GM23338 (cell line): ENCODE results near the gene GM2A. TPM values are rescaled to one million over a fixed set of nuclear protein-coding genes. Genes with fewer than 3 reads are reported as not detected.

Source experiments
- ATAC-seq: fragments of 200-7000 bp; cut with Tn5 transposase; 3 replicates; pipeline ENCODE4 v1.9.1; 2020
- DNase-seq: peaks from one replicate; pipeline ENCODE4 v3.0.0-alpha.2; 2015; ENCODE audit warnings: low spot score
- H2AFZ ChIP-seq: fragments of 200-600 bp; sonication (generic); 2 replicates; pipeline ENCODE4 v1.8.0; 2016; ENCODE audit warnings: antibody characterized with exemption, mild to moderate bottlenecking, moderate library complexity
- H3F3A ChIP-seq: fragments of 200-600 bp; sonication (generic); replicated peaks from 2 replicates; pipeline ENCODE4 v1.8.0; 2017; ENCODE audit warnings: antibody characterized with exemption, mixed run types, low read depth
- H3K27ac ChIP-seq: fragments of 200-600 bp; sonication (generic); 2 replicates; pipeline ENCODE4 v1.6.1; 2016; ENCODE audit warnings: low read depth
- H3K27me3 ChIP-seq: fragments of 200-600 bp; sonication (generic); 2 replicates; pipeline ENCODE4 v1.8.0; 2016; ENCODE audit warnings: mild to moderate bottlenecking, mixed run types, moderate library complexity; ENCODE audit not compliant: insufficient read depth
- H3K36me3 ChIP-seq: fragments of 200-600 bp; sonication (generic); 2 replicates; pipeline ENCODE4 v1.8.0; 2016; ENCODE audit warnings: mild to moderate bottlenecking; ENCODE audit not compliant: insufficient read depth
- H3K4me1 ChIP-seq: fragments of 200-600 bp; sonication (generic); 2 replicates; pipeline ENCODE4 v1.8.0; 2016; ENCODE audit warnings: mild to moderate bottlenecking, moderate library complexity; ENCODE audit not compliant: insufficient read depth
- H3K4me2 ChIP-seq: fragments of 200-600 bp; sonication (generic); 2 replicates; pipeline ENCODE4 v1.7.1; 2017; ENCODE audit warnings: mixed run types
- H3K4me3 ChIP-seq: fragments of 200-600 bp; sonication (generic); 2 replicates; pipeline ENCODE4 v1.6.1; 2016; ENCODE audit warnings: mixed run types
- H3K79me2 ChIP-seq: fragments of 200-600 bp; sonication (generic); replicated peaks from 2 replicates; pipeline ENCODE4 v1.8.0; 2017; ENCODE audit warnings: mild to moderate bottlenecking; ENCODE audit not compliant: insufficient read depth
- H3K9me2 ChIP-seq: fragments of 200-600 bp; sonication (generic); 2 replicates; pipeline ENCODE4 v1.8.0; 2017; ENCODE audit not compliant: insufficient read depth
- H4K20me1 ChIP-seq: fragments of 200-600 bp; sonication (generic); replicated peaks from 2 replicates; pipeline ENCODE4 v1.8.0; 2017; ENCODE audit warnings: mild to moderate bottlenecking; ENCODE audit not compliant: insufficient read depth
- H3K27ac Mint-ChIP-seq: 2 replicates; pipeline ENCODE4 v1.8.0; 2020; ENCODE audit warnings: inconsistent platforms, mild to moderate bottlenecking, moderate library complexity, mixed read lengths
- H3K27me3 Mint-ChIP-seq: 3 replicates; pipeline ENCODE4 v1.8.0; 2022; ENCODE audit warnings: low read depth, mild to moderate bottlenecking, moderate library complexity, mixed read lengths, inconsistent platforms; ENCODE audit not compliant: insufficient read depth, poor library complexity
- H3K36me3 Mint-ChIP-seq: 3 replicates; pipeline ENCODE4 v1.8.0; 2021; ENCODE audit warnings: low read depth, mild to moderate bottlenecking, inconsistent platforms, moderate library complexity, mixed read lengths
- H3K4me1 Mint-ChIP-seq: 3 replicates; pipeline ENCODE4 v1.8.0; 2020; ENCODE audit warnings: mild to moderate bottlenecking, inconsistent platforms, mixed read lengths
- H3K4me3 Mint-ChIP-seq: 3 replicates; pipeline ENCODE4 v1.8.0; 2021; ENCODE audit warnings: moderate library complexity, mild to moderate bottlenecking, inconsistent platforms, mixed read lengths
- H3K9me3 Mint-ChIP-seq: 3 replicates; pipeline ENCODE4 v1.8.0; 2020; ENCODE audit warnings: moderate library complexity, mild to moderate bottlenecking, inconsistent platforms, mixed read lengths
- CREB1 ChIP-seq: fragments of 250-450 bp; sonication (Bioruptor Pico); IDR thresholded peaks from 2 replicates; pipeline ENCODE4 v1.5.0; 2020; ENCODE audit warnings: low read depth, mild to moderate bottlenecking, moderate library complexity
- EZH2 ChIP-seq: fragments of 200-600 bp; sonication (generic); IDR thresholded peaks from one replicate; pipeline ENCODE4 v1.8.0; 2017; ENCODE audit warnings: antibody characterized with exemption, mild to moderate bottlenecking, low read depth; ENCODE audit not compliant: unreplicated experiment
- EZH2phosphoT487 ChIP-seq: fragments of 200-600 bp; sonication (generic); IDR thresholded peaks from one replicate; pipeline ENCODE4 v1.8.1; 2018; ENCODE audit warnings: antibody characterized with exemption; ENCODE audit not compliant: unreplicated experiment
- JUNB ChIP-seq: IDR thresholded peaks from one replicate; pipeline ENCODE4 v1.6.1; 2016; ENCODE audit warnings: antibody characterized with exemption; ENCODE audit not compliant: unreplicated experiment
- NANOG ChIP-seq: IDR thresholded peaks from 2 replicates; pipeline ENCODE4 v1.6.1; 2016; ENCODE audit warnings: antibody characterized with exemption, borderline replicate concordance
- POLR2AphosphoS5 ChIP-seq: IDR thresholded peaks from 2 replicates; pipeline ENCODE4 v1.6.1; 2016; ENCODE audit warnings: antibody characterized with exemption, low read depth
- STAT1 ChIP-seq: IDR thresholded peaks from one replicate; pipeline ENCODE4 v1.6.1; 2016; ENCODE audit warnings: antibody characterized with exemption; ENCODE audit not compliant: unreplicated experiment
- ZNF114 ChIP-seq: fragments of 250-450 bp; sonication (Bioruptor Pico); IDR thresholded peaks from 2 replicates; pipeline ENCODE4 v1.5.0; 2020; ENCODE audit warnings: mild to moderate bottlenecking, moderate library complexity
- ZNF331 ChIP-seq: fragments of 250-450 bp; sonication (Bioruptor Pico); IDR thresholded peaks from 2 replicates; pipeline ENCODE4 v1.5.0; 2020; ENCODE audit warnings: low read depth, mild to moderate bottlenecking, moderate library complexity
- polyA plus RNA-seq: library from polyadenylated mRNA; unstranded; fragments of >200 nt; fragmentation: Nextera tagmentation; extraction: Ambion mirVana; gene quantifications from 2 replicates; pipeline ENCODE4 v1.2.1, GENCODE V29; 2016
- total RNA-seq: library from RNA; depleted of rRNA; stranded (reverse); fragments of >200 nt; shearing (Covaris generic); gene quantifications from 2 replicates; pipeline ENCODE4 v1.2.3, GENCODE V29; 2014
- TF ChIP-seq, protein P1 (sequence below), 2 experiments: fragments of 200-600 bp in 1 of 2; sonication (generic) in 1 of 2; conservative IDR thresholded peaks; 2 replicates each; pipeline versions ENCODE4 v1.5.1 to v1.6.1; 2016 to 2017; ENCODE audit warnings: antibody characterized with exemption in 2 of 2, low read depth in 2 of 2, mild to moderate bottlenecking in 2 of 2, moderate library complexity in 1 of 2
- TF ChIP-seq, protein P2 (sequence below): fragments of 250-450 bp; sonication (Bioruptor Pico); IDR thresholded peaks from 2 replicates; pipeline ENCODE4 v1.5.0; 2020; ENCODE audit warnings: mild to moderate bottlenecking, moderate library complexity
- TF ChIP-seq, protein P3 (sequence below): IDR thresholded peaks from one replicate; pipeline ENCODE4 v1.6.1; 2018; ENCODE audit warnings: antibody characterized with exemption; ENCODE audit not compliant: unreplicated experiment
- TF ChIP-seq, protein P4 (sequence below): IDR thresholded peaks from 2 replicates; pipeline ENCODE4 v1.6.1; 2016; ENCODE audit warnings: antibody characterized with exemption

GM2A gene
- total and polyA plus RNA-seq, 2 experiments from 2014 or later = 9.8 to 27.8 TPM

DNA sequence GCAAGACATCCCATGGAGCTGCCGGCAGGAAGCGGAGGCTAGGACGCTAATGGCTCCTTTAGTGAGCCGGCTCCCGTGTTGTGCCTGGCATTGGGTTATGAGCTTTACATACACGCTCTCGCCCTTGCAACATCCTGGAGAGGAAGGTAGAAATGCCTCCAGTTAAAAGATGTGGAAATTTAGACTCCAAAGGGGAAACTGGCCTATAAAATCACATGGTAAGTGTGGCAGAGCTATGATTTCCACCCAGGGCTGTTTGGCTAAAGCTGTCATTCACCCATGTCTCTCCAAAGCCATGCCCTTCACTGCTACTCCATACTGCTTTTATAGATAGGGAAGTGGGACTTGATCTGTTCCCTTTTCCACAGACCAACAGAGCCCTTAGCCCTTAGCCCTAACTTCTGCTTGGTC is 5.2 kb downstream of the GM2A start:
- TF ChIP-seq POLR2AphosphoS5 = no peak
- TF ChIP-seq EZH2 = no peak
- TF ChIP-seq CREB1 = no peak
- TF ChIP-seq NANOG = no peak
- TF ChIP-seq, protein P1, sequence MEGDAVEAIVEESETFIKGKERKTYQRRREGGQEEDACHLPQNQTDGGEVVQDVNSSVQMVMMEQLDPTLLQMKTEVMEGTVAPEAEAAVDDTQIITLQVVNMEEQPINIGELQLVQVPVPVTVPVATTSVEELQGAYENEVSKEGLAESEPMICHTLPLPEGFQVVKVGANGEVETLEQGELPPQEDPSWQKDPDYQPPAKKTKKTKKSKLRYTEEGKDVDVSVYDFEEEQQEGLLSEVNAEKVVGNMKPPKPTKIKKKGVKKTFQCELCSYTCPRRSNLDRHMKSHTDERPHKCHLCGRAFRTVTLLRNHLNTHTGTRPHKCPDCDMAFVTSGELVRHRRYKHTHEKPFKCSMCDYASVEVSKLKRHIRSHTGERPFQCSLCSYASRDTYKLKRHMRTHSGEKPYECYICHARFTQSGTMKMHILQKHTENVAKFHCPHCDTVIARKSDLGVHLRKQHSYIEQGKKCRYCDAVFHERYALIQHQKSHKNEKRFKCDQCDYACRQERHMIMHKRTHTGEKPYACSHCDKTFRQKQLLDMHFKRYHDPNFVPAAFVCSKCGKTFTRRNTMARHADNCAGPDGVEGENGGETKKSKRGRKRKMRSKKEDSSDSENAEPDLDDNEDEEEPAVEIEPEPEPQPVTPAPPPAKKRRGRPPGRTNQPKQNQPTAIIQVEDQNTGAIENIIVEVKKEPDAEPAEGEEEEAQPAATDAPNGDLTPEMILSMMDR (conservative IDR thresholded peaks at IDR 0.05; ENCODE audit: low read depth in 2 of 2) = no peak
- TF ChIP-seq, protein P2, sequence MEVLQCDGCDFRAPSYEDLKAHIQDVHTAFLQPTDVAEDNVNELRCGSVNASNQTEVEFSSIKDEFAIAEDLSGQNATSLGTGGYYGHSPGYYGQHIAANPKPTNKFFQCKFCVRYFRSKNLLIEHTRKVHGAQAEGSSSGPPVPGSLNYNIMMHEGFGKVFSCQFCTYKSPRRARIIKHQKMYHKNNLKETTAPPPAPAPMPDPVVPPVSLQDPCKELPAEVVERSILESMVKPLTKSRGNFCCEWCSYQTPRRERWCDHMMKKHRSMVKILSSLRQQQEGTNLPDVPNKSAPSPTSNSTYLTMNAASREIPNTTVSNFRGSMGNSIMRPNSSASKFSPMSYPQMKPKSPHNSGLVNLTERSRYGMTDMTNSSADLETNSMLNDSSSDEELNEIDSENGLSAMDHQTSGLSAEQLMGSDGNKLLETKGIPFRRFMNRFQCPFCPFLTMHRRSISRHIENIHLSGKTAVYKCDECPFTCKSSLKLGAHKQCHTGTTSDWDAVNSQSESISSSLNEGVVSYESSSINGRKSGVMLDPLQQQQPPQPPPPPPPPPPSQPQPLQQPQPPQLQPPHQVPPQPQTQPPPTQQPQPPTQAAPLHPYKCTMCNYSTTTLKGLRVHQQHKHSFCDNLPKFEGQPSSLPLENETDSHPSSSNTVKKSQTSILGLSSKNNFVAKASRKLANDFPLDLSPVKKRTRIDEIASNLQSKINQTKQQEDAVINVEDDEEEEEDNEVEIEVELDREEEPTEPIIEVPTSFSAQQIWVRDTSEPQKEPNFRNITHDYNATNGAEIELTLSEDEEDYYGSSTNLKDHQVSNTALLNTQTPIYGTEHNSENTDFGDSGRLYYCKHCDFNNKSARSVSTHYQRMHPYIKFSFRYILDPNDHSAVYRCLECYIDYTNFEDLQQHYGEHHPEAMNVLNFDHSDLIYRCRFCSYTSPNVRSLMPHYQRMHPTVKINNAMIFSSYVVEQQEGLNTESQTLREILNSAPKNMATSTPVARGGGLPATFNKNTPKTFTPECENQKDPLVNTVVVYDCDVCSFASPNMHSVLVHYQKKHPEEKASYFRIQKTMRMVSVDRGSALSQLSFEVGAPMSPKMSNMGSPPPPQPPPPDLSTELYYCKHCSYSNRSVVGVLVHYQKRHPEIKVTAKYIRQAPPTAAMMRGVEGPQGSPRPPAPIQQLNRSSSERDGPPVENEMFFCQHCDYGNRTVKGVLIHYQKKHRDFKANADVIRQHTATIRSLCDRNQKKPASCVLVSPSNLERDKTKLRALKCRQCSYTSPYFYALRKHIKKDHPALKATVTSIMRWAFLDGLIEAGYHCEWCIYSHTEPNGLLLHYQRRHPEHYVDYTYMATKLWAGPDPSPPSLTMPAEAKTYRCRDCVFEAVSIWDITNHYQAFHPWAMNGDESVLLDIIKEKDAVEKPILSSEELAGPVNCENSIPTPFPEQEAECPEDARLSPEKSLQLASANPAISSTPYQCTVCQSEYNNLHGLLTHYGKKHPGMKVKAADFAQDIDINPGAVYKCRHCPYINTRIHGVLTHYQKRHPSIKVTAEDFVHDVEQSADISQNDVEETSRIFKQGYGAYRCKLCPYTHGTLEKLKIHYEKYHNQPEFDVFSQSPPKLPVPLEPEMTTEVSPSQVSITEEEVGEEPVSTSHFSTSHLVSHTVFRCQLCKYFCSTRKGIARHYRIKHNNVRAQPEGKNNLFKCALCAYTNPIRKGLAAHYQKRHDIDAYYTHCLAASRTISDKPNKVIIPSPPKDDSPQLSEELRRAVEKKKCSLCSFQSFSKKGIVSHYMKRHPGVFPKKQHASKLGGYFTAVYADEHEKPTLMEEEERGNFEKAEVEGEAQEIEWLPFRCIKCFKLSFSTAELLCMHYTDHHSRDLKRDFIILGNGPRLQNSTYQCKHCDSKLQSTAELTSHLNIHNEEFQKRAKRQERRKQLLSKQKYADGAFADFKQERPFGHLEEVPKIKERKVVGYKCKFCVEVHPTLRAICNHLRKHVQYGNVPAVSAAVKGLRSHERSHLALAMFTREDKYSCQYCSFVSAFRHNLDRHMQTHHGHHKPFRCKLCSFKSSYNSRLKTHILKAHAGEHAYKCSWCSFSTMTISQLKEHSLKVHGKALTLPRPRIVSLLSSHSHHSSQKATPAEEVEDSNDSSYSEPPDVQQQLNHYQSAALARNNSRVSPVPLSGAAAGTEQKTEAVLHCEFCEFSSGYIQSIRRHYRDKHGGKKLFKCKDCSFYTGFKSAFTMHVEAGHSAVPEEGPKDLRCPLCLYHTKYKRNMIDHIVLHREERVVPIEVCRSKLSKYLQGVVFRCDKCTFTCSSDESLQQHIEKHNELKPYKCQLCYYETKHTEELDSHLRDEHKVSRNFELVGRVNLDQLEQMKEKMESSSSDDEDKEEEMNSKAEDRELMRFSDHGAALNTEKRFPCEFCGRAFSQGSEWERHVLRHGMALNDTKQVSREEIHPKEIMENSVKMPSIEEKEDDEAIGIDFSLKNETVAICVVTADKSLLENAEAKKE (CRISPR knock-in tag) = no peak
- no peak for TF ChIP-seq ZNF331 (CRISPR knock-in tag)
- TF ChIP-seq JUNB = no peak
- TF ChIP-seq, protein P3, sequence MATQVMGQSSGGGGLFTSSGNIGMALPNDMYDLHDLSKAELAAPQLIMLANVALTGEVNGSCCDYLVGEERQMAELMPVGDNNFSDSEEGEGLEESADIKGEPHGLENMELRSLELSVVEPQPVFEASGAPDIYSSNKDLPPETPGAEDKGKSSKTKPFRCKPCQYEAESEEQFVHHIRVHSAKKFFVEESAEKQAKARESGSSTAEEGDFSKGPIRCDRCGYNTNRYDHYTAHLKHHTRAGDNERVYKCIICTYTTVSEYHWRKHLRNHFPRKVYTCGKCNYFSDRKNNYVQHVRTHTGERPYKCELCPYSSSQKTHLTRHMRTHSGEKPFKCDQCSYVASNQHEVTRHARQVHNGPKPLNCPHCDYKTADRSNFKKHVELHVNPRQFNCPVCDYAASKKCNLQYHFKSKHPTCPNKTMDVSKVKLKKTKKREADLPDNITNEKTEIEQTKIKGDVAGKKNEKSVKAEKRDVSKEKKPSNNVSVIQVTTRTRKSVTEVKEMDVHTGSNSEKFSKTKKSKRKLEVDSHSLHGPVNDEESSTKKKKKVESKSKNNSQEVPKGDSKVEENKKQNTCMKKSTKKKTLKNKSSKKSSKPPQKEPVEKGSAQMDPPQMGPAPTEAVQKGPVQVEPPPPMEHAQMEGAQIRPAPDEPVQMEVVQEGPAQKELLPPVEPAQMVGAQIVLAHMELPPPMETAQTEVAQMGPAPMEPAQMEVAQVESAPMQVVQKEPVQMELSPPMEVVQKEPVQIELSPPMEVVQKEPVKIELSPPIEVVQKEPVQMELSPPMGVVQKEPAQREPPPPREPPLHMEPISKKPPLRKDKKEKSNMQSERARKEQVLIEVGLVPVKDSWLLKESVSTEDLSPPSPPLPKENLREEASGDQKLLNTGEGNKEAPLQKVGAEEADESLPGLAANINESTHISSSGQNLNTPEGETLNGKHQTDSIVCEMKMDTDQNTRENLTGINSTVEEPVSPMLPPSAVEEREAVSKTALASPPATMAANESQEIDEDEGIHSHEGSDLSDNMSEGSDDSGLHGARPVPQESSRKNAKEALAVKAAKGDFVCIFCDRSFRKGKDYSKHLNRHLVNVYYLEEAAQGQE = no peak
- no peak for TF ChIP-seq EZH2phosphoT487
- no peak for TF ChIP-seq STAT1
- TF ChIP-seq, protein P4, sequence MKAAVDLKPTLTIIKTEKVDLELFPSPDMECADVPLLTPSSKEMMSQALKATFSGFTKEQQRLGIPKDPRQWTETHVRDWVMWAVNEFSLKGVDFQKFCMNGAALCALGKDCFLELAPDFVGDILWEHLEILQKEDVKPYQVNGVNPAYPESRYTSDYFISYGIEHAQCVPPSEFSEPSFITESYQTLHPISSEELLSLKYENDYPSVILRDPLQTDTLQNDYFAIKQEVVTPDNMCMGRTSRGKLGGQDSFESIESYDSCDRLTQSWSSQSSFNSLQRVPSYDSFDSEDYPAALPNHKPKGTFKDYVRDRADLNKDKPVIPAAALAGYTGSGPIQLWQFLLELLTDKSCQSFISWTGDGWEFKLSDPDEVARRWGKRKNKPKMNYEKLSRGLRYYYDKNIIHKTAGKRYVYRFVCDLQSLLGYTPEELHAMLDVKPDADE = no peak
- no peak for TF ChIP-seq ZNF114 (CRISPR knock-in tag)
- Histone ChIP-seq H3K27ac (peak overlapping the region; percentile 9; the same call in 1 of the 2 replicates), H3K4me2 (no peak overlapping the region), H2AFZ (no peak overlapping the region), H4K20me1 (no peaks in the 10 kb centered on the region), H3K9me2 (no peaks in the 10 kb centered on the region), H3K4me1 (peaks cover 9% of the 10 kb centered on the region), H3F3A (no peaks in the 10 kb centered on the region), H3K79me2 (peaks cover 21% of the 10 kb centered on the region), H3K4me3 (no peak overlapping the region), H3K36me3 (no peaks in the 10 kb centered on the region), H3K27me3 (no peaks in the 10 kb centered on the region)
- DNase-seq (no peak), ATAC-seq (no peak)
- H3K4me1 Mint-ChIP-seq = peaks cover 22% of the 10 kb centered on the region
- peaks cover 4% of the 10 kb centered on the region for H3K27me3 Mint-ChIP-seq
- H3K36me3 Mint-ChIP-seq = no peaks in the 10 kb centered on the region; the same call in 2 of the 3 replicates
- no peaks in the 10 kb centered on the region for H3K9me3 Mint-ChIP-seq
- no peak overlapping the region for H3K27ac Mint-ChIP-seq
- H3K4me3 Mint-ChIP-seq = no peak overlapping the region
